ENCODE measurements around the gene FAM53B.
A peak's percentile ranks its signal among the peaks of the same experiment; 100 is the strongest.
"Not testable (repeated sequence)": the region's sequence is repeated elsewhere in the genome, so short reads cannot be mapped to it uniquely, and the experiment has no call there.

The FAM53B gene, protein sequence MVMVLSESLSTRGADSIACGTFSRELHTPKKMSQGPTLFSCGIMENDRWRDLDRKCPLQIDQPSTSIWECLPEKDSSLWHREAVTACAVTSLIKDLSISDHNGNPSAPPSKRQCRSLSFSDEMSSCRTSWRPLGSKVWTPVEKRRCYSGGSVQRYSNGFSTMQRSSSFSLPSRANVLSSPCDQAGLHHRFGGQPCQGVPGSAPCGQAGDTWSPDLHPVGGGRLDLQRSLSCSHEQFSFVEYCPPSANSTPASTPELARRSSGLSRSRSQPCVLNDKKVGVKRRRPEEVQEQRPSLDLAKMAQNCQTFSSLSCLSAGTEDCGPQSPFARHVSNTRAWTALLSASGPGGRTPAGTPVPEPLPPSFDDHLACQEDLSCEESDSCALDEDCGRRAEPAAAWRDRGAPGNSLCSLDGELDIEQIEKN

GRCh38 chr10:124744102-124745050 lies at the start of gene FAM53B:
FAM53B (minus strand) TSS chr10:124744378; CDS start chr10:124706713, 37,665 bp downstream.
- peak; percentile 87 for DNase-seq (ENCODE audit: low spot score)

- DNase-seq (ENCODE audit: low spot score): no peak
Observed at GRCh38 chr10:124792998-124793352, 48.8 kb upstream of the FAM53B start.

DNA sequence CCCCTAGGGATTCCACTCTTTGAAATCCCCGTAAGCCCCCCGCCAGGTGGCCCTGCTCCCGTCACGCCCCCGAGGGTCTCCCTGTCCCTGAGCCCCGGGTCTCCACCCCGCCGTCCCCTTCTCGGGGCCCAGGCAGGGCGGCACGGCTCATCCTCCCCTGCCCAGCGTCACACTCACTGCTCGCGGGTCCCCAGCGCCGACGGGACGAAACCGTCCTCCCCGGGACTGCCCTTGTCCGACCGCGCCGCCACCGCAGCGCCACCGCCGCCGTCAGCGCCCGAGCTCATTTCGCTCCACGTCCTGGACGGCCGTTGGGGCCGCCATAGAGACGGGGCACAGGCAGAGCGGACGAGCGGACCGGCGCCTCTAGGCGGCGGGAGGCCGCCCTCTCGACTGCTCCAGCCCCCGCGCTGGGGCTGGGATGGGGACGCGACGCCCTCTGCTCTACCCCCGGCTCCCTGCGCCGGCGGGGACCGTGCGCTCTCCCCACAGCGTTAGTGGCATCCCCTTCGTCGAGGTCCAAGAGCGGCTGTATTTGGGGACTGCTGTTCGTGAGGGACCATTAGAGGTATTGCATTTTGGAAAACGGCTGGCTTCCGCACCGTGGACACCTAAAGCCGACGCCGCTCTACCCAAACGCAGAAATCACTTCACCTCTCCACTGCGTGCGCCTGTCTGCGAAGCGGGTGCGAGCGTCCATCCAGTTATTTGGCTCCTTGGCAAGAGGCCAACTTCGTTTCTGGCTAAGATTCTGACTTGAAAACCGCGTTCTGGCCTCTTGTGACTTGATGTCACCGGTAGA lies 47.6 kb upstream of the FAM53B start, which contains the start of gene EEF1AKMT2:
EEF1AKMT2 (minus strand) TSS at position 341 of the 802 bp plus-strand sequence; CDS start at position 287, 54 bp downstream.
- DNase-seq (ENCODE audit: low spot score): peak; percentile 81

- not testable (repeated sequence) for DNase-seq (ENCODE audit: low spot score)
Observed at GRCh38 chr10:124782900-124783299, 38.7 kb upstream of the FAM53B start.

GRCh38 chr10:124768791-124769190 lies 24.6 kb upstream of the FAM53B start:
- DNase-seq (ENCODE audit: low spot score): no peak

DNA sequence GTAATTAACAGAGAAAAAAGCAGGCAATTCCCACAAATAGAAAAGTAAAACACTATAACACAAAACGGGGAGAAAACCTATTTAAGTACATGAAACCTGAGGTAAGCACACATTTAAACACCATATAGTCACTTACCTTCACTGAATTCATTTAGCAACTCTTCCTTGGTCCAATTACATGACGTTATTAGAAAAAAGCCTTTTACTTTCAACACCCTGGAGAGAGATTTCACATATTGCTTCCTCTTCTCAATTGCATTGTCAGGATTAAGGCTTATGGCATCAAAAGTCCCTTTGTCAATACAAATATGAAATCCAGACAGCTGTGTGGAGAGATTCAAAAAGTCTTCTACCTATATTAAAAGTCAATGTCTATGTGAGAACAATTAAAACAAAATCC lies 21.1 kb upstream of the FAM53B start:
- no peak for DNase-seq (ENCODE audit: low spot score)

GRCh38 chr10:124763267-124763666 lies 19.1 kb upstream of the FAM53B start:
- no peak for DNase-seq (ENCODE audit: low spot score)

GRCh38 chr10:124762281-124762680 lies 18.1 kb upstream of the FAM53B start:
- no peak for DNase-seq (ENCODE audit: low spot score)

- no peak for DNase-seq (ENCODE audit: low spot score)
Observed at GRCh38 chr10:124756156-124756903, 12.2 kb upstream of the FAM53B start.

GRCh38 chr10:124755581-124755980 lies 11.4 kb upstream of the FAM53B start:
- no peak for DNase-seq (ENCODE audit: low spot score)

GRCh38 chr10:124754227-124754626 lies 10.0 kb upstream of the FAM53B start:
- DNase-seq (ENCODE audit: low spot score): no peak

DNA sequence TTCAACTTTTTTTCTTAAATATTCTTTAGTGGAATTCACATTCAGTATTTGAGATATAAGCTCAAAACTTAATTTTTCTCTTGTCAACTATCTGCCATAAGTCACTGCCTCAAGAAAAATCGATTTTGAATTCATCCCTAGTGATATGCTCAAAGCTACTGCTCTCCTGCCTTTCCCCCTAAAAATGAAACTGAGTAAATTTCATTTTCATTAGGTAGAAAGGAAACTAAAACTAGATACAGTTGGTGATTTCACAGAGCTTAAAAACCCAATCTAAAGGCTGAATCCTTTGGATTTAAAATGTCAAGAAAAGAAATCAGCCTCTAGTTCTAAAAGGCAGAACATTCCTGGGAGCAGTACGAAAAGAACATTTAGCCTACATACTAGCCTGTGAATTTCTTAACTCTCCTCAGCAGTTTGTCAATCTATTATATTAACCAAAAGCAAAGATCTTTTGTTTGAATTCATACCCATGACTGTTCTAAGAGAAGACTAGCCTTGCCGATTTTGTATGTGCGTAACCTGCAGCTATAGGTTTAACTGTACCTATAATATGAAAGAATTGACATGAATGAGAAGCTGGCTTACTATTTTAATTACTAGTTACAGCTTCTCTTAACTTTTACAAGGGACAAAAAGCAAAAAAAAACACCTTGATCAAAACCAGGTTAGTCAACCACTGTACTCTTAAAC lies 4.9 kb upstream of the FAM53B start:
- no peak for DNase-seq (ENCODE audit: low spot score)

- DNase-seq (ENCODE audit: low spot score): no peak
Observed at GRCh38 chr10:124748166-124748565, 4.0 kb upstream of the FAM53B start.

GRCh38 chr10:124747745-124748144 lies 3.6 kb upstream of the FAM53B start:
- no peak for DNase-seq (ENCODE audit: low spot score)

GRCh38 chr10:124746992-124747391 lies 2.8 kb upstream of the FAM53B start:
- no peak for DNase-seq (ENCODE audit: low spot score)

DNA sequence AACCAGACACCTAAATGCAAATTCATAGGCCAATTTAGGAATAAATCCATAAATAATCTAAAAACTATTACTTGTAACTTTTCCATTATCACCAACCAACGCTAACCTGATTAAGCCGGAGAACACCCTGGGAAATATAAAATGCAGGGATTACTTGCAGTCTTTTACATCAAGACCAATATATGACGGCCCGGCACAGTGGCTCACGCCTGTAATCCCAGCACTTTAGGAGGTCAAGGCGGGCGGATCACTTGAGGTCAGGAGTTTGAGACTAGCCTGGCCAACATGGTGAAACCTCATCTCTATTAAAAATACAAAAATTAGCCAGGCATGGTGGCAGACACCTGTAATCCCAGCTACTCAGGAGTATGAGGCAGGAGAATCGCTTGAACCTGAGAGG lies 2.3 kb upstream of the FAM53B start:
- DNase-seq (ENCODE audit: low spot score): not testable (repeated sequence)

- peak; percentile 71 for DNase-seq (ENCODE audit: low spot score)
Observed at GRCh38 chr10:124745673-124746072, 1.5 kb upstream of the FAM53B start.

- no peak for DNase-seq (ENCODE audit: low spot score)
Observed at GRCh38 chr10:124745252-124745651, 1.1 kb upstream of the FAM53B start.

DNA sequence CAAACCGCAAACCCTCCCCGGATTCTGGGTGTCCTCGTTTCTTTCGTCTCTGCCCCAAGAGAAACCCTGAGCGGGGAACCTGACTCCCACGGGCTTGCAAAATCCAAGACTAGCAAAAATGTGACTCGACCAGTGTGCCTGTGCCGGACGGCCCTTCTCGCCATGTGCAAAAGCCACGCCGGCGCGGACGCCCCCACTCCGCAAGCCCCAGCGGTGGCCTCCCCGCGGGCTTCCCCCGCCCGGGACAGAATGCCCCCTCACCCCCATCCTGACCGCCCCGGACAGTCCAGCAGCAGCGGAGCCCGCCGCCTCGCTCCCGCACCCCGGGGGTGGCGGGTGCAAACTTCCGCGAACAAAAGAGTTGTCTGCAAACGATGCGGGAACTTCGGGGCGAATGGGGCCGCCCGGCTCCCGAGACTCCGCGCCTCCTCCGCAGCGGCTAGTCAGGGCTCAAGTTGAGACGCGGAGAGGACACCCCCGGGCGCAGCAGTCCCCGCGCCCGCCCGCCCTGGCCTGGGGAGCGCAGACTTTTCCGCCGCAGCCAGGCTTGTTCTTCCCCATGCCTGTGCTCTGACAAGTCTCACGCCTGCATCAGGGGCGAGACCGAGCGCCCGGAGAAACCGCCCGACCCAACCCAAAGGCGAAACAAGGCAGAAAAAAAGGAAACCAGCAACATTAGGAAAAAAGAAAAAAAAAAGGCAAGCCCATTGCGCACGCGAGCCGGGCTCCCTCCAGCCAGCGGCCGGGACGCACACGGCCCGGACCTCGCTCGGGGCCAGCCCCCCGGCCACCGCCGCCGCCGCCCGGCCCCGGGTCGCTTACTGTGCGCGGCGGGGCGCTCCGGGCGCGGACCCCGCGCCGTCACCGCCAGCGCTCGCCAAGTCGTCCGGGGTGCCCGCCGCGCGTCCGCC lies 732 bp downstream of the FAM53B start:
- DNase-seq (ENCODE audit: low spot score): peak; percentile 50
